H1 (cell line): Measurements from ENCODE around the gene DDX19B. TPM values are rescaled to one million over a fixed set of nuclear protein-coding genes. Genes with fewer than 3 reads are reported as not detected.

Source experiments
- CTCF ChIA-PET: fragments of 300-600 bp; sonication (Branson Sonifier 250); formaldehyde crosslinking; loops from one replicate; lab custom pipeline; 2021; ENCODE audit not compliant: partially characterized antibody; lab: Charles Lee
- POLR2A ChIA-PET: fragments of 300-600 bp; sonication (Branson Sonifier 250); formaldehyde crosslinking; loops from one replicate; lab custom pipeline; 2021; ENCODE audit warnings: inconsistent platforms; ENCODE audit not compliant: partially characterized antibody; lab: Charles Lee
- DNase-seq, 2 experiments: peaks; one replicate each; pipeline versions ENCODE4 v3.0.0 to v3.0.0-alpha.2; 2010 to 2022; ENCODE audit warnings: low spot score in 2 of 2, low read depth in 1 of 2, mixed read lengths in 1 of 2
- FAIRE-seq: peaks from 2 replicates; lab custom pipeline; 2011; peaks lifted over from hg19 to GRCh38; lab: Jason Lieb, UNC
- H2AFZ ChIP-seq: 2 replicates; pipeline ENCODE4 v1.8.1; 2012; ENCODE audit warnings: low read length, inconsistent platforms
- H2AK5ac ChIP-seq: 2 replicates; pipeline ENCODE4 v1.6.1; 2013; ENCODE audit warnings: low read depth, low read length
- H2BK120ac ChIP-seq: replicated peaks from 2 replicates; pipeline ENCODE3; 2013; ENCODE audit warnings: low read depth, low read length, inconsistent platforms
- H2BK12ac ChIP-seq: 2 replicates; pipeline ENCODE4 v1.6.1; 2013; ENCODE audit warnings: low read depth, low read length
- H2BK15ac ChIP-seq: 2 replicates; pipeline ENCODE4 v1.6.1; 2013; ENCODE audit warnings: low read length
- H2BK20ac ChIP-seq: 2 replicates; pipeline ENCODE4 v1.6.1; 2013; ENCODE audit warnings: low read length
- H2BK5ac ChIP-seq: 2 replicates; pipeline ENCODE4 v1.6.1; 2013; ENCODE audit warnings: low read depth, low read length
- H3K14ac ChIP-seq: 2 replicates; pipeline ENCODE4 v1.6.1; 2013; ENCODE audit warnings: inconsistent platforms; ENCODE audit not compliant: insufficient read length
- H3K18ac ChIP-seq: 2 replicates; pipeline ENCODE4 v1.6.1; 2013; ENCODE audit warnings: low read length; ENCODE audit errors: extremely low read depth
- H3K23ac ChIP-seq: 2 replicates; pipeline ENCODE4 v1.6.1; 2013; ENCODE audit warnings: inconsistent platforms; ENCODE audit not compliant: insufficient read length
- H3K23me2 ChIP-seq: 2 replicates; pipeline ENCODE4 v1.6.1; 2013; ENCODE audit warnings: low read depth, low read length
- H3K27ac ChIP-seq: 2 replicates; pipeline ENCODE4 v1.6.1; 2011; ENCODE audit warnings: low read depth, low read length, inconsistent platforms
- H3K27me3 ChIP-seq, 4 experiments: replicated peaks in 1 of 4; 1 replicate in 1 of 4; 2 replicates in 3 of 4; pipeline versions ENCODE4 v1.6.1 to v1.8.1; 2011 to 2013; ENCODE audit warnings: low read length in 3 of 4, mild to moderate bottlenecking in 3 of 4, inconsistent platforms in 2 of 4, mixed read lengths in 2 of 4, moderate library complexity in 1 of 4; ENCODE audit not compliant: control insufficient read depth in 3 of 4, insufficient read depth in 3 of 4; ENCODE audit errors: extremely low read depth in 1 of 4
- H3K36me3 ChIP-seq, 4 experiments: 2 replicates each; pipeline versions ENCODE4 v1.6.1 to v1.8.1; 2011 to 2013; ENCODE audit warnings: mild to moderate bottlenecking in 4 of 4, low read length in 3 of 4, moderate library complexity in 2 of 4, control low read depth in 1 of 4, inconsistent platforms in 1 of 4; ENCODE audit not compliant: insufficient read depth in 4 of 4, control insufficient read depth in 2 of 4
- H3K4ac ChIP-seq: replicated peaks from 2 replicates; pipeline ENCODE3; 2013; ENCODE audit warnings: low read length, low read depth, mixed read lengths, inconsistent platforms; ENCODE audit not compliant: insufficient read length
- H3K4me1 ChIP-seq, 4 experiments: replicated peaks in 1 of 4; 1 replicate in 1 of 4; 2 replicates in 3 of 4; pipeline versions ENCODE4 v1.6.1 to v1.8.1; 2011 to 2013; ENCODE audit warnings: low read length in 3 of 4, inconsistent platforms in 2 of 4, mixed read lengths in 1 of 4; ENCODE audit not compliant: insufficient read depth in 4 of 4, control insufficient read depth in 3 of 4
- H3K4me2 ChIP-seq, 2 experiments: 2 replicates each; pipeline versions ENCODE4 v1.6.1 to v1.8.1; 2011 to 2013; ENCODE audit warnings: low read depth in 2 of 2, low read length in 2 of 2, control low read depth in 1 of 2, inconsistent platforms in 1 of 2, mild to moderate bottlenecking in 1 of 2; ENCODE audit not compliant: insufficient read depth in 1 of 2
- H3K4me3 ChIP-seq, 4 experiments: fragments of 200-600, 300-600 bp in 1 of 4; sonication (generic), shearing (Covaris generic), sonication (Bioruptor Twin) in 1 of 4; 2 replicates each; pipeline versions ENCODE4 v1.5.1 to v1.8.1; 2011 to 2016; ENCODE audit warnings: low read length in 4 of 4, low read depth in 3 of 4, control low read depth in 2 of 4, inconsistent platforms in 2 of 4, mild to moderate bottlenecking in 2 of 4, mixed read lengths in 1 of 4, moderate library complexity in 1 of 4; ENCODE audit not compliant: insufficient read depth in 2 of 4; ENCODE audit errors: extremely low read depth in 1 of 4
- H3K56ac ChIP-seq: replicated peaks from 2 replicates; pipeline ENCODE3; 2013; ENCODE audit warnings: low read depth, mild to moderate bottlenecking, mixed read lengths, low read length, inconsistent platforms; ENCODE audit not compliant: insufficient read length
- H3K79me1 ChIP-seq: 2 replicates; pipeline ENCODE4 v1.6.1; 2013; ENCODE audit warnings: low read depth, low read length, control low read depth
- H3K79me2 ChIP-seq, 2 experiments: 2 replicates each; pipeline versions ENCODE4 v1.6.1 to v1.8.1; 2012 to 2013; ENCODE audit warnings: low read length in 2 of 2, mild to moderate bottlenecking in 2 of 2, inconsistent platforms in 1 of 2; ENCODE audit not compliant: insufficient read depth in 2 of 2, control insufficient read depth in 1 of 2
- H3K9ac ChIP-seq, 4 experiments: replicated peaks in 1 of 4; 1 replicate in 1 of 4; 2 replicates in 3 of 4; pipeline versions ENCODE4 v1.6.1 to v1.8.1; 2011 to 2013; ENCODE audit warnings: low read depth in 3 of 4, low read length in 3 of 4, control low read depth in 2 of 4, mild to moderate bottlenecking in 2 of 4, moderate library complexity in 2 of 4, inconsistent platforms in 1 of 4; ENCODE audit errors: extremely low read depth in 1 of 4
- H3K9me3 ChIP-seq, 2 experiments: 2 replicates each; pipeline versions ENCODE4 v1.6.1 to v1.8.1; 2012 to 2013; ENCODE audit warnings: mild to moderate bottlenecking in 2 of 2, moderate library complexity in 2 of 2, control low read depth in 1 of 2, inconsistent platforms in 1 of 2, low read depth in 1 of 2, low read length in 1 of 2, mixed read lengths in 1 of 2; ENCODE audit not compliant: insufficient read depth in 2 of 2
- H4K20me1 ChIP-seq, 2 experiments: replicated peaks in 1 of 2; 2 replicates each; pipeline versions ENCODE3 to v1.8.1; 2011 to 2013; ENCODE audit warnings: inconsistent platforms in 2 of 2, low read length in 2 of 2, mild to moderate bottlenecking in 1 of 2; ENCODE audit not compliant: insufficient read depth in 2 of 2, control insufficient read depth in 1 of 2
- H4K5ac ChIP-seq: 2 replicates; pipeline ENCODE4 v1.6.1; 2013; ENCODE audit warnings: low read length, low read depth, mixed read lengths, inconsistent platforms; ENCODE audit not compliant: insufficient read length
- H4K8ac ChIP-seq: 2 replicates; pipeline ENCODE4 v1.8.0; 2013; ENCODE audit warnings: mild to moderate bottlenecking, moderate library complexity, low read length, inconsistent platforms; ENCODE audit not compliant: insufficient read depth; ENCODE audit errors: extremely low read depth
- H4K91ac ChIP-seq: replicated peaks from 2 replicates; pipeline ENCODE3; 2013; ENCODE audit warnings: low read length, mixed read lengths, inconsistent platforms; ENCODE audit not compliant: insufficient read length
- EZH2 ChIP-seq: fragments of 200-600 bp; sonication (generic); IDR thresholded peaks from 2 replicates; pipeline ENCODE4 v1.7.1; 2012; ENCODE audit warnings: low read depth, mild to moderate bottlenecking, moderate library complexity, low read length, inconsistent platforms; ENCODE audit not compliant: severe bottlenecking
- HDAC6 ChIP-seq: IDR thresholded peaks from one replicate; pipeline ENCODE4 v1.7.1; 2012; ENCODE audit warnings: low read depth, mild to moderate bottlenecking, inconsistent platforms, low read length, moderate library complexity
- JUND ChIP-seq: IDR thresholded peaks from 2 replicates; pipeline ENCODE4 v1.6.1; 2011; ENCODE audit warnings: mild to moderate bottlenecking, improper control_type of control experiment, low read length
- KDM5A ChIP-seq: fragments of 200-600 bp; IDR thresholded peaks from 2 replicates; pipeline ENCODE4 v1.7.1; 2012; ENCODE audit warnings: mild to moderate bottlenecking, low read length, inconsistent platforms, mixed read lengths
- NANOG ChIP-seq: IDR thresholded peaks from 2 replicates; pipeline ENCODE4 v1.6.1; 2011; ENCODE audit warnings: low read length, low read depth, mild to moderate bottlenecking, inconsistent platforms; ENCODE audit not compliant: insufficient read depth, poor library complexity, severe bottlenecking
- POLR2AphosphoS5 ChIP-seq: IDR thresholded peaks from 2 replicates; pipeline ENCODE4 v1.6.1; 2011; ENCODE audit warnings: low read depth, low read length
- POU5F1 ChIP-seq: IDR thresholded peaks from 2 replicates; pipeline ENCODE4 v1.6.1; 2011; ENCODE audit warnings: low read depth, mild to moderate bottlenecking, low read length, moderate library complexity
- SAP30 ChIP-seq: fragments of 300-600 bp; sonication (generic); IDR thresholded peaks from 2 replicates; pipeline ENCODE4 v1.7.1; 2012; ENCODE audit warnings: low read length, moderate library complexity, mild to moderate bottlenecking, inconsistent platforms; ENCODE audit not compliant: insufficient read depth, insufficient replicate concordance
- SIN3A ChIP-seq, 2 experiments: IDR thresholded peaks in 1 of 2; conservative IDR thresholded peaks in 1 of 2; 2 replicates each; pipeline ENCODE4 v1.6.1; 2011 to 2012; ENCODE audit warnings: low read length in 2 of 2, improper control_type of control experiment in 1 of 2, low read depth in 1 of 2, mild to moderate bottlenecking in 1 of 2
- SIX5 ChIP-seq: IDR thresholded peaks from 2 replicates; pipeline ENCODE4 v1.6.1; 2011; ENCODE audit warnings: mild to moderate bottlenecking, low read depth, low read length
- SRF ChIP-seq: IDR thresholded peaks from 2 replicates; pipeline ENCODE4 v1.6.1; 2011; ENCODE audit warnings: mild to moderate bottlenecking, low read depth, low read length, moderate library complexity
- WGBS, 2 experiments: shearing (Covaris generic) in 1 of 2; methylation state at CpG; one replicate each; pipeline versions ENCODE4 v1.1.6 to v1.1.7; 2013 to 2015; ENCODE audit warnings: low lambda C conversion rate in 2 of 2, mixed read lengths in 2 of 2, inconsistent platforms in 1 of 2, low coverage in 1 of 2, missing lambda C conversion rate in 1 of 2; ENCODE audit not compliant: insufficient replicate concordance in 2 of 2, insufficient coverage in 1 of 2, insufficient read length in 1 of 2; ENCODE audit errors: extremely low coverage in 1 of 2, missing lambda C conversion rate in 1 of 2; 5-methylcytosine and 5-hydroxymethylcytosine counted together
- polyA plus RNA-seq, 7 experiments: library from polyadenylated mRNA; depleted of rRNA in 3 of 7; stranded (reverse) in 5 of 7; unstranded in 2 of 7; fragments of >200 nt in 5 of 7; fragments of 200-250 nt in 2 of 7; gene quantifications; 1 replicate in 5 of 7; 2 replicates in 1 of 7; 4 replicates in 1 of 7; pipeline versions ENCODE4 v1.2.1 to v1.2.3, GENCODE V29; 2011 to 2013; ENCODE audit warnings: missing spikeins in 2 of 7, mixed read lengths in 2 of 7
- total RNA-seq: library from RNA; stranded (reverse); fragmentation: NEBNext Ultra II Directional; extraction: Animal tissue kit (Norgen Biotek cat#: 25700); gene quantifications from 2 replicates; pipeline ENCODE4 v1.2.1, GENCODE V29; 2021
- TF ChIP-seq, protein P1 (sequence below): IDR thresholded peaks from 2 replicates; pipeline ENCODE4 v1.6.1; 2011; ENCODE audit warnings: low read depth, mild to moderate bottlenecking, low read length; ENCODE audit not compliant: insufficient read depth

The DDX19B gene
- total and polyA plus RNA-seq, 2 of the 8 experiments (the other 6 are each of a cell fraction or from before 2014, with no cell fraction given) = 40.5 to 42.7 TPM

DNA sequence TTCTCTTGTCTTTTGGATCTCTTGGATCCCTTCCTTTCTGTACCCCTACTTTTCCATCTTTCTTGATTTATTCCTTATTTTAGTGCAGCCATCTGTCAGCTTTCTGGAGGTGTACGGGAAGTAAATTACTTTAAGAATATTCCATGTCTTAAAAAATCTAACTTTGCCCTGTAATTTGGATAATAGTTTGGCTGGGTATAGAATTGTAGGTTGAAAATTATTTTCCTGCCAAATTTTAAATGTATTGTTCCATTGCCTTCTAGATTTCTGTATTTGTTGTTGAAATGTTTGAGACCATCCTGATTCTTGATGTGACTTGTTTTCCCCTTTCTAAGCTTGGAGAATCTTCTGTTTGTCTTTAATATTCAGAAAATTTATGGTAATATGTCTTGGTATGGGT, 2.1 kb downstream of the DDX19B start:
- Histone ChIP-seq H4K5ac (no peak overlapping the region), H3K56ac (no peak overlapping the region), H3K23ac (no peak overlapping the region), H4K8ac (no peak overlapping the region), H3K23me2 (peaks cover 3% of the 10 kb centered on the region; the same call in 1 of the 2 replicates), H3K4ac (no peak overlapping the region), H2AFZ (no peak overlapping the region), H2BK5ac (no peak overlapping the region), H4K91ac (no peak overlapping the region), H3K4me1 (peaks cover 0 to 3% (median 1%) of the 10 kb centered on the region in 4 experiments; a peak in 2 of 7 replicates), H3K14ac (no peak overlapping the region), H3K36me3 (no peaks in the 10 kb centered on the region; a peak in 1 of 8 replicates), H3K9me3 (no peaks in the 10 kb centered on the region), H3K79me2 (peaks cover 5 to 55% of the 10 kb centered on the region in 2 experiments), H2BK20ac (no peak overlapping the region), H3K79me1 (peaks cover 3% of the 10 kb centered on the region; the same call in 1 of the 2 replicates), H2BK12ac (no peak overlapping the region), H3K9ac (no peak overlapping the region), H4K20me1 (peaks cover 0 to 1% of the 10 kb centered on the region in 2 experiments), H3K4me3 (no peak overlapping the region), H3K27me3 (no peaks in the 10 kb centered on the region), H2BK120ac (no peak overlapping the region), H3K27ac (no peak overlapping the region), H2AK5ac (no peak overlapping the region), H3K18ac (no peak overlapping the region), H3K4me2 (no peak overlapping the region), H2BK15ac (no peak overlapping the region)
- WGBS, 2 experiments = 93% methylated on average over 1 of the region's 1 CpG; no CpG with 5 or more reads in 1 of the 2 experiments
- POLR2A ChIA-PET = interaction anchor here (0.6 to 1.0 kb wide), 3 partner anchors 14 to 88 kb away, joined by 3 to 6 read pairs (median 5); no protein-coding TSS in a partner anchor
- DNase-seq (no peak), FAIRE-seq (no peak)
- TF ChIP-seq JUND (no peak), SRF (no peak), HDAC6 (no peak), EZH2 (no peak), NANOG (no peak), POU5F1 (no peak), SIX5 (no peak), POLR2AphosphoS5 (no peak), SAP30 (no peak), SIN3A (conservative IDR thresholded peaks at IDR 0.05 in 1 of 2, IDR thresholded peaks at IDR 0.05 in 1 of 2; ENCODE audit: low read depth in 1 of 2, low read length in 2 of 2) (no peak), KDM5A (no peak)
- TF ChIP-seq, protein P1, sequence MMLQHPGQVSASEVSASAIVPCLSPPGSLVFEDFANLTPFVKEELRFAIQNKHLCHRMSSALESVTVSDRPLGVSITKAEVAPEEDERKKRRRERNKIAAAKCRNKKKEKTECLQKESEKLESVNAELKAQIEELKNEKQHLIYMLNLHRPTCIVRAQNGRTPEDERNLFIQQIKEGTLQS = no peak
- CTCF ChIA-PET = no interaction called here
